Osteoblast (primary cell): ENCODE measurements around the gene CARMIL1. TPM values are rescaled to one million over a fixed set of nuclear protein-coding genes. Genes with fewer than 3 reads are reported as not detected.

Experiments
- DNase-seq: peaks from one replicate; pipeline ENCODE4 v3.0.0; 2011; ENCODE audit warnings: low spot score, mixed read lengths; ENCODE audit not compliant: insufficient read length; ENCODE audit errors: missing footprints
- H2AFZ ChIP-seq: 2 replicates; pipeline ENCODE4 v1.6.0; 2011; ENCODE audit warnings: mild to moderate bottlenecking, low read length
- H3K27ac ChIP-seq: 2 replicates; pipeline ENCODE4 v1.5.1; 2011; ENCODE audit warnings: mild to moderate bottlenecking, low read depth, low read length, moderate library complexity
- H3K27me3 ChIP-seq: 2 replicates; pipeline ENCODE4 v1.6.0; 2012; ENCODE audit warnings: mild to moderate bottlenecking, control low read depth, inconsistent platforms, low read length, moderate library complexity; ENCODE audit not compliant: insufficient read depth
- H3K36me3 ChIP-seq: 2 replicates; pipeline ENCODE4 v1.5.1; 2011; ENCODE audit warnings: mild to moderate bottlenecking, low read length, control low read depth, moderate library complexity; ENCODE audit not compliant: insufficient read depth
- H3K4me1 ChIP-seq: 2 replicates; pipeline ENCODE4 v1.5.1; 2011; ENCODE audit warnings: mild to moderate bottlenecking, low read length, control low read depth, moderate library complexity; ENCODE audit not compliant: insufficient read depth
- H3K4me2 ChIP-seq: 2 replicates; pipeline ENCODE4 v1.6.0; 2011; ENCODE audit warnings: mild to moderate bottlenecking, low read length; ENCODE audit not compliant: insufficient read depth
- H3K4me3 ChIP-seq: fragments of 200-600 bp; sonication (generic); 3 replicates; pipeline ENCODE4 v1.5.1; 2012; ENCODE audit warnings: mild to moderate bottlenecking, low read length, inconsistent platforms; ENCODE audit not compliant: insufficient read depth
- H3K79me2 ChIP-seq: 2 replicates; pipeline ENCODE4 v1.6.0; 2012; ENCODE audit warnings: mild to moderate bottlenecking, low read length, control low read depth, inconsistent platforms; ENCODE audit not compliant: insufficient read depth
- H3K9me3 ChIP-seq: 2 replicates; pipeline ENCODE4 v1.5.1; 2011; ENCODE audit warnings: low read depth, low read length, control low read depth
- H4K20me1 ChIP-seq: 2 replicates; pipeline ENCODE4 v1.6.0; 2012; ENCODE audit warnings: mild to moderate bottlenecking, low read length, control low read depth; ENCODE audit not compliant: insufficient read depth
- total RNA-seq: library from RNA; depleted of rRNA; stranded (reverse); fragments of >200 nt; gene quantifications from 2 replicates; pipeline ENCODE4 v1.2.3, GENCODE V29; 2012
- TF ChIP-seq, protein P1 (sequence below): IDR thresholded peaks from 2 replicates; pipeline ENCODE4 v1.5.1; 2011; ENCODE audit warnings: mild to moderate bottlenecking, low read depth, low read length, moderate library complexity; ENCODE audit errors: extremely low read depth

CARMIL1 gene
- total RNA-seq, 1 donor, result 25.7 TPM

- DNase-seq, result peak; percentile 50
These were observed 220.6 kb downstream of the CARMIL1 start for GRCh38 chr6:25499615-25500235.

GRCh38 chr6:25503686-25504085, 224.5 kb downstream of the CARMIL1 start:
- Histone ChIP-seq H4K20me1 (no peaks in the 10 kb centered on the region), H3K4me1 (peaks cover 5% of the 10 kb centered on the region), H3K79me2 (no peaks in the 10 kb centered on the region), H3K4me3 (no peak overlapping the region), H3K9me3 (no peaks in the 10 kb centered on the region), H3K27me3 (no peaks in the 10 kb centered on the region), H2AFZ (no peak overlapping the region), H3K4me2 (no peak overlapping the region), H3K36me3 (no peaks in the 10 kb centered on the region), H3K27ac (no peak overlapping the region)
- DNase-seq, result no peak
- TF ChIP-seq, protein P1, sequence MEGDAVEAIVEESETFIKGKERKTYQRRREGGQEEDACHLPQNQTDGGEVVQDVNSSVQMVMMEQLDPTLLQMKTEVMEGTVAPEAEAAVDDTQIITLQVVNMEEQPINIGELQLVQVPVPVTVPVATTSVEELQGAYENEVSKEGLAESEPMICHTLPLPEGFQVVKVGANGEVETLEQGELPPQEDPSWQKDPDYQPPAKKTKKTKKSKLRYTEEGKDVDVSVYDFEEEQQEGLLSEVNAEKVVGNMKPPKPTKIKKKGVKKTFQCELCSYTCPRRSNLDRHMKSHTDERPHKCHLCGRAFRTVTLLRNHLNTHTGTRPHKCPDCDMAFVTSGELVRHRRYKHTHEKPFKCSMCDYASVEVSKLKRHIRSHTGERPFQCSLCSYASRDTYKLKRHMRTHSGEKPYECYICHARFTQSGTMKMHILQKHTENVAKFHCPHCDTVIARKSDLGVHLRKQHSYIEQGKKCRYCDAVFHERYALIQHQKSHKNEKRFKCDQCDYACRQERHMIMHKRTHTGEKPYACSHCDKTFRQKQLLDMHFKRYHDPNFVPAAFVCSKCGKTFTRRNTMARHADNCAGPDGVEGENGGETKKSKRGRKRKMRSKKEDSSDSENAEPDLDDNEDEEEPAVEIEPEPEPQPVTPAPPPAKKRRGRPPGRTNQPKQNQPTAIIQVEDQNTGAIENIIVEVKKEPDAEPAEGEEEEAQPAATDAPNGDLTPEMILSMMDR, result no peak

More at GRCh38 chr6:25499615-25500235, 220.6 kb downstream of the CARMIL1 start:
- H3K4me1 ChIP-seq, result peaks cover 5% of the 10 kb centered on the region
- H3K36me3 ChIP-seq, result no peaks in the 10 kb centered on the region
- no peaks in the 10 kb centered on the region for H3K9me3 ChIP-seq
- TF ChIP-seq, protein P1, result no peak
- no peaks in the 10 kb centered on the region for H3K79me2 ChIP-seq
- H3K27ac ChIP-seq, result no peak overlapping the region
- H3K4me3 ChIP-seq, result no peak overlapping the region
- H4K20me1 ChIP-seq, result no peaks in the 10 kb centered on the region
- no peak overlapping the region for H2AFZ ChIP-seq
- H3K27me3 ChIP-seq, result no peaks in the 10 kb centered on the region
- H3K4me2 ChIP-seq, result no peak overlapping the region

GRCh38 chr6:25504661-25505060, 225.5 kb downstream of the CARMIL1 start:
- Histone ChIP-seq H4K20me1 (no peaks in the 10 kb centered on the region), H3K27ac (no peak overlapping the region), H3K4me3 (no peak overlapping the region), H3K36me3 (no peaks in the 10 kb centered on the region), H3K4me2 (no peak overlapping the region), H3K9me3 (no peaks in the 10 kb centered on the region), H2AFZ (no peak overlapping the region), H3K79me2 (no peaks in the 10 kb centered on the region), H3K27me3 (no peaks in the 10 kb centered on the region), H3K4me1 (peaks cover 4% of the 10 kb centered on the region)
- TF ChIP-seq, protein P1, result no peak
- peak; percentile 46 for DNase-seq

DNA sequence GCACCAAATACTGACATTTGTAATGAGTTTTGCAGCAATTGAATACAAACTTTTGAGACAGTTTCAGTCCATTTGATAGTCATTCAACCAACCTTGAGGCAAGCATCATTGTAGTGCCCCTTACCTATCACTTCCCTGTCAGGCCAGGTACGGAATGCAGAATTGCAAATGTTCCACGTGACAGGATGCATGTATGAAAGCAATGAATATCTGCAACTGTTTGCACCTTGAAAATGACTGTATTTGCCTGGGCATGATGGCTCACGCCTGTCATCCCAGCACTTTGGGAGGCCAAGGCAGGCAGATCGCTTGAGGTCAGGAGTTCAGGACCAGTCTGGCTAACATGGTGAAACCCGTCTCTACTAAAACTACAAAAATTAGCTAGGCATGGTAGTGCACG, 226.8 kb downstream of the CARMIL1 start:
- H3K27ac ChIP-seq, result no peak overlapping the region
- H3K4me1 ChIP-seq, result peaks cover 2% of the 10 kb centered on the region
- H3K27me3 ChIP-seq, result no peaks in the 10 kb centered on the region
- H3K9me3 ChIP-seq, result no peaks in the 10 kb centered on the region
- no peak overlapping the region for H2AFZ ChIP-seq
- H3K79me2 ChIP-seq, result no peaks in the 10 kb centered on the region
- no peaks in the 10 kb centered on the region for H3K36me3 ChIP-seq
- TF ChIP-seq, protein P1, result no peak
- no peak overlapping the region for H3K4me2 ChIP-seq
- H3K4me3 ChIP-seq, result no peak overlapping the region
- peak; percentile 31 for DNase-seq
- H4K20me1 ChIP-seq, result no peaks in the 10 kb centered on the region
